BLaER1 treated with 17β-estradiol and CSF1 and Interleukin-3, amounts not matched to agents 10 nM and 100 nM (cell line): ENCODE results near the gene CDH24.
A peak's percentile ranks its signal among the peaks of the same experiment; 100 is the strongest.

Experiments
- H3K27ac ChIP-seq, 11 experiments: shearing (Covaris generic); formaldehyde crosslinking; 2 replicates each; pipeline ENCODE4 v1.8.1; 2022
- H3K27me3 ChIP-seq, 11 experiments: shearing (Covaris generic); formaldehyde crosslinking; 2 replicates each; pipeline ENCODE4 v1.8.1; 2022
- H3K36me3 ChIP-seq, 11 experiments: shearing (Covaris generic); formaldehyde crosslinking; 2 replicates each; pipeline ENCODE4 v1.8.1; 2022
- H3K4me1 ChIP-seq, 10 experiments: shearing (Covaris generic); formaldehyde crosslinking; 2 replicates each; pipeline ENCODE4 v1.8.1; 2022
- H3K4me2 ChIP-seq, 11 experiments: shearing (Covaris generic); formaldehyde crosslinking; 2 replicates each; pipeline ENCODE4 v1.8.1; 2022
- H3K4me3 ChIP-seq, 10 experiments: shearing (Covaris generic); formaldehyde crosslinking; 2 replicates each; pipeline ENCODE4 v1.8.1; 2022
- H3K9ac ChIP-seq, 11 experiments: shearing (Covaris generic); formaldehyde crosslinking; 2 replicates each; pipeline ENCODE4 v1.8.1; 2022
- H3K9me3 ChIP-seq, 11 experiments: shearing (Covaris generic); formaldehyde crosslinking; replicated peaks in 1 of 11; 2 replicates each; pipeline ENCODE4 v1.8.1; 2022
- H4K20me1 ChIP-seq, 11 experiments: shearing (Covaris generic); formaldehyde crosslinking; 2 replicates each; pipeline ENCODE4 v1.8.1; 2022
- Cebpa-rat ChIP-seq, 11 experiments: shearing (Covaris generic); IDR thresholded peaks; 2 replicates each; pipeline ENCODE4 v1.8.1; 2022

CDH24 gene

DNA sequence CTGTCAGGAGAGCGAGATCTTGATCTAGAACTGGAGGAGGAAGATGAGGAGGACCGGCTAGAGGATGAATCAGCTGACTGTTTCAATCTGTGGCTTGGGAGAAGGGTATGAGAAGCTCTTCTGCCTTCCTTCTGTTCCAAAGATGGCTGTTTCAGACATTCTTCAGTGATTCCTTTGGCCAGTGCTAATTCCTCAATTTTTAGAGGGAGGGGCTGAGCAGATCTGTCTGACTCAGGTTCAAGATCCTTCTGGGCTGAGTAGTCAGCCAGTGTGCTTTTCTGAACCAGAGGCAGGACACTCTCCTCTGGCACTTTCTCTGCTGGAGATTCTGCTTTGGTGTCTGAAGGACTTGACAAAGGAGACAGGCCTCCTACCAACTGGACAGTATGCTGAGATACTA lies 22.4 kb upstream of the CDH24 start:
- H3K4me3 ChIP-seq, result no peak overlapping the region; a peak in 1 of 20 replicates
- peaks cover 0 to 86% (median 39%) of the 10 kb centered on the region in 11 experiments; a peak in 14 of 22 replicates for H4K20me1 ChIP-seq
- H3K27ac ChIP-seq, result peak overlapping the region in 6 of 11 experiments; percentile 10 to 82 (median 58); a peak in 10 of 22 replicates
- no peaks in the 10 kb centered on the region for H3K9me3 ChIP-seq
- TF ChIP-seq Cebpa-rat (IDR thresholded peaks at IDR 0.05), result no peak
- H3K36me3 ChIP-seq, result peaks cover 99 to 100% (median 100%) of the 10 kb centered on the region in 11 experiments
- H3K4me2 ChIP-seq, result peak overlapping the region in 4 of 11 experiments; percentile 17 to 82 (median 60); a peak in 7 of 22 replicates
- H3K9ac ChIP-seq, result peak overlapping the region; percentile 6 to 73 (median 33); a peak in 14 of 22 replicates
- H3K4me1 ChIP-seq, result peaks cover 0 to 68% (median 18%) of the 10 kb centered on the region in 10 experiments; a peak in 17 of 20 replicates
- no peaks in the 10 kb centered on the region for H3K27me3 ChIP-seq

DNA sequence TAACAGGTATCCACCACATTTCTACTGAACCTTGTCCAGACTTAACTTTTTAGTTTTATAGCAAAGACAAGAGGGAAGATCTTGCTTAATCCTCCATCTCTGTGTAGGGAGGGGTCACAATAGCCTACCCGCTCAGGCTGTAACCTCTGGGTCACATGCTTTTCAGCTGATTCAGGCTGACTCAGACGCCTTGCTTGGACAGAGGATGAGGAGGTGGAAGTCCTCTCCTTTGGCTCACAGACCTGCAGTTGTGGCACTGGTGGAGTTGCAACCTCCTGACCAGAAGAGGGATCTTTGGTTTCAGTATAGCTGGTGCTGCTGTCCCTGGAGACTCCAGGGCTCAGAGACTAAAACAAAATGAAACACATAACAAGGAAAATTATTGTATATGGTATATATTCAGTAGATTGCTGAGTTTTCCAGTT lies 21.4 kb upstream of the CDH24 start:
- Histone ChIP-seq H3K27me3 (no peaks in the 10 kb centered on the region), H3K27ac (peak overlapping the region in 10 of 11 experiments; percentile 1 to 82 (median 45); a peak in 13 of 22 replicates), H3K9me3 (no peaks in the 10 kb centered on the region), H3K36me3 (peaks cover 99 to 100% (median 100%) of the 10 kb centered on the region in 11 experiments), H4K20me1 (peaks cover 0 to 77% (median 34%) of the 10 kb centered on the region in 11 experiments; a peak in 14 of 22 replicates), H3K9ac (peak overlapping the region in 10 of 11 experiments; percentile 11 to 73 (median 42); a peak in 13 of 22 replicates), H3K4me3 (no peak overlapping the region), H3K4me2 (peak overlapping the region in 4 of 11 experiments; percentile 17 to 82 (median 60); a peak in 8 of 22 replicates), H3K4me1 (peaks cover 0 to 61% (median 18%) of the 10 kb centered on the region in 10 experiments; a peak in 17 of 20 replicates)
- TF ChIP-seq Cebpa-rat (IDR thresholded peaks at IDR 0.05), result no peak

DNA sequence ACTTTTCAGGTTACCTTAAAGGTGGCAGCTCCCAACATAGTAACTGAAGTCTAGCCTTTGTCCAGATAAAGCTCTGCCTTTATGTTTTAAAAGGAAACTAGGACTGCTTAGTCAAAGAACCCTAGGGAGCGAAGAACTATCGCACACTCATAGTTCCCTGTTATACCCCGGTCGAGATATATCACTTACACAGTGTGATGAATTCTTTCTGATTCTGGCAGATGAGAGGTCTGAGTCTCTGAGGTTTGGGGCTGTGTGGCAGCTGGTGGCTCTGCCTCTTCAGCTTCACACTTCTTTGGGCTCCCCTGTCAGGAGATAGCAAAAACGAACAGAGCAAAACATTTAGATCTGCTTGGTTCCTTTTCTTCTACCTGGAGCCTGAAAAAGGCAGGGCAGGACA lies 20.6 kb upstream of the CDH24 start:
- Histone ChIP-seq H3K4me3 (no peak overlapping the region), H3K9ac (peak overlapping the region in 9 of 11 experiments; percentile 18 to 73 (median 44); a peak in 14 of 22 replicates), H3K9me3 (no peaks in the 10 kb centered on the region), H4K20me1 (peaks cover 0 to 70% (median 34%) of the 10 kb centered on the region in 11 experiments; a peak in 14 of 22 replicates), H3K27ac (peak overlapping the region in 10 of 11 experiments; percentile 1 to 82 (median 45); a peak in 14 of 22 replicates), H3K4me2 (peak overlapping the region in 3 of 11 experiments; percentile 57 to 82 (median 64); a peak in 6 of 22 replicates), H3K4me1 (peaks cover 0 to 66% (median 18%) of the 10 kb centered on the region in 10 experiments; a peak in 17 of 20 replicates), H3K27me3 (no peaks in the 10 kb centered on the region), H3K36me3 (peaks cover 99 to 100% (median 100%) of the 10 kb centered on the region in 11 experiments)
- TF ChIP-seq Cebpa-rat (IDR thresholded peaks at IDR 0.05), result no peak

DNA sequence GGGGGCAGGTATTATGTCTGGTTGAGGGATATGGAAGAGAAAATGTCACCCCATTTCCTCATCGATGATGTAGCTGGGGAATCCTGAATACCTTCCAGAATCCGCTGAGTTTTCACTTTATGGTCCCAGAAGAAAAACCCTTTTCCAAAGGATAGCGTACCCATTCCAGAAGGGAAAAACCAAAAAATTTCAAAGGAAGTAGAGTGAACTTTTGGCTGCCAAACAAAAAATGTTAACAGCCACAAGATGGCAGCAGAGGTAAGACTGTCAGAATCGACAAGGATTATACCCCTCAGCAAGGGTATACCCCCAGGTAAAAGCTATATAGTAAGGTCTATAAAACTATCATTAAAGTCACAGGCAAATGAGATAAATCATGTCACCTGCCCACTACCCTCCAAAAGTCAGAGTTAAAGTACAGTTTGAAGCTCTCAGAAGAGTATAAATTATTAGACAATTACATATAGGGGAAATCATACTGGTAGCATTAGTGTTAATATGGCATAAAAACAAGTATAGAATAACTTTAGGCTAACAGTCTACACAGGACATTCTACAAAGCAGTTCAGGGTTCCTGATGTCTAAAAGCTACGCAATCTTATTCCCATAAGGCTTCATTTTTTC lies 19.6 kb upstream of the CDH24 start:
- H3K27me3 ChIP-seq, result no peaks in the 10 kb centered on the region
- peak overlapping the region in 1 of 11 experiments; percentile 73; a peak in 1 of 22 replicates for H3K9ac ChIP-seq
- no peak overlapping the region for H3K4me3 ChIP-seq
- H3K27ac ChIP-seq, result peak overlapping the region in 2 of 11 experiments; percentile 74 to 75; a peak in 4 of 22 replicates
- peaks cover 95 to 100% (median 100%) of the 10 kb centered on the region in 11 experiments for H3K36me3 ChIP-seq
- peaks cover 6 to 71% (median 29%) of the 10 kb centered on the region in 10 experiments for H3K4me1 ChIP-seq
- peak overlapping the region in 3 of 11 experiments; percentile 57 to 82 (median 64); a peak in 3 of 22 replicates for H3K4me2 ChIP-seq
- no peak for TF ChIP-seq Cebpa-rat (IDR thresholded peaks at IDR 0.05)
- H4K20me1 ChIP-seq, result peaks cover 0 to 60% (median 33%) of the 10 kb centered on the region in 11 experiments; a peak in 15 of 22 replicates
- H3K9me3 ChIP-seq, result no peaks in the 10 kb centered on the region

DNA sequence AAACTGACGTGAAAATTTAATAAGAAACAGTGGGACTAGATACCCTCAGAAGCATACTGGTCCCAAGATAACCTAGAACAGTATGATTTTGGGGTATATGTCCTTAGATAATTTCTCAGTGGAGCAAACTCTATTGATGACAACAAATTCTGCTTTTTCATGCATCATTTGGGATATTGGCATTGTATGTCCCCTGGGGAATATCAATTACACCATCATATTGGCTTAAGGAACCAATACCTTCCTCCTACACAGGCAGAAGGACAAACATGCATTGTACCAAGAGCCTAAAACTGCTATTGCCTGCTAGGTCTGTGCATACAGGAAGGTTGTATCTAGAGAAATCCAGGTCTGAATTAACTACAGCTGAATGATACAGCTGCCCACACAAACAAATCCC lies 17.6 kb upstream of the CDH24 start:
- peaks cover 16 to 63% (median 39%) of the 10 kb centered on the region in 10 experiments for H3K4me1 ChIP-seq
- H4K20me1 ChIP-seq, result peaks cover 0 to 53% (median 29%) of the 10 kb centered on the region in 11 experiments; a peak in 17 of 22 replicates
- H3K4me3 ChIP-seq, result no peak overlapping the region
- TF ChIP-seq Cebpa-rat (IDR thresholded peaks at IDR 0.05), result no peak
- no peak overlapping the region for H3K27ac ChIP-seq
- no peak overlapping the region; a peak in 1 of 22 replicates for H3K9ac ChIP-seq
- H3K27me3 ChIP-seq, result no peaks in the 10 kb centered on the region
- no peaks in the 10 kb centered on the region for H3K9me3 ChIP-seq
- H3K4me2 ChIP-seq, result no peak overlapping the region
- peaks cover 75 to 83% (median 81%) of the 10 kb centered on the region in 11 experiments for H3K36me3 ChIP-seq

DNA sequence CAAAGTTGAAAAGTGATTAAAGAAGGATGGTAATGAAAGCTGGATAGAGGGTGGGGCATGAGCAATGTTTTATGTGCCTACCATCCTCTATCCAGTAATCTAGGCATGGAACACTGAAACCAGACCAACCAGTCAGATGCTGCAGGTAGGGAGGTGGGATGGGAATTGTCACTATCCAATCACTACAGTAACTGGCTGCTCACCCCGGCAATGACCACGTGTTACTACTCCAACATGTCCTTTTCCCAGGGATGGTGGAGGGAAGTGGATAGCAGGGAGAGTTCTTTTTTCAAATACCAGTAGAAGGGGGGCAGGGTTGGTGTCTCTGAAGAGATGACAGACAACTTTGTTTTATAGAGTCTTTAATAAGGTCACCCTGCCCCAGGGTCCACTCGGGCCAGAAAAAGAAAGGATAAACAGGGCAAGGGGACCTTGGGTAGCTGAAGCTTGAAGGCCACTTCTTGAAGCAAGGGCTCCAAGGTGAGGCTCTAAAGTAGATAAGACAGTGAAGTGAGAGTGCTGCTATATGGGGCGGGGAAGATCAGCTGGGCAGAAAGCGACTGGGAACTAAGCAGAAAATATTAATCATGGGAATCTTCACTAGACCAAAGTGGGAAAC lies 14.7 kb upstream of the CDH24 start:
- Histone ChIP-seq H3K9me3 (no peaks in the 10 kb centered on the region), H3K9ac (peak overlapping the region; percentile 87 to 96 (median 92)), H3K36me3 (peaks cover 64 to 80% (median 73%) of the 10 kb centered on the region in 11 experiments), H3K4me2 (peak overlapping the region; percentile 89 to 98 (median 95)), H4K20me1 (peaks cover 24 to 53% (median 33%) of the 10 kb centered on the region in 11 experiments), H3K27me3 (no peaks in the 10 kb centered on the region), H3K27ac (peak overlapping the region; percentile 21 to 96 (median 91); a peak in 19 of 22 replicates), H3K4me1 (peaks cover 33 to 58% (median 43%) of the 10 kb centered on the region in 10 experiments), H3K4me3 (peak overlapping the region; percentile 75 to 96 (median 84))
- TF ChIP-seq Cebpa-rat (IDR thresholded peaks at IDR 0.05), result no peak

DNA sequence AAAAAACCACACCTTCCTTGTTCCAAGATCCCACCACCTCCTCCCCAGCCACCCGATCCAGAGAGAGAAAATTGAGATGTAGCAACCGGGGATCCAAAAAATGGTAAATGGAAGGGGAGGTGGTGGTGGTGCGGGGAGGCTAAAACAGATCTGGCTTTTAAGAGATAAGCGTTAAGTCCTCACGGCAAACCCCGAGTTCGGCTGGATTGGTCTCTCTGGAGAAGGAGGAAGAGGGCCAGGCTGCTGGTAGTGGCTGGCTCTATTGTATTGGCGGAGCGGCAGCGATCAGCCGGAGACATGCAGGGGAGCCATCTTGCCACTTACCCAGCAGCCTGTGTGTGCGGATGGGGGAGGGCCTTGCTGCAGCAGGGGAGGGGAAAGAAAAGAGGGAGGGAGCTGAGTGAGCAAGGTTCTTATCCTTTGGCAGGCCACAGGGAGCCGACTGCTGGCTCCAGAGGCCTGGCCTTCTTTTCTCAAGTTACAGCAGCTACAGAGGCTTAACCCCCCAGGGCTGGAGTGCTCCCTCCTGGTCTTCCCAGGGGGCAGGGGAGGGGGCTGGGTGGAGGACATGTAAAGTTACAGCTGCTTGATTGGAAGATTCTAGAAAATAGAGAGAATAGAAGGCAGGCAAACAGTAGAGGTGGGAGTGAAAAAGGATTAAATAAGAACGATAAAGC lies 14.1 kb upstream of the CDH24 start:
- TF ChIP-seq Cebpa-rat (IDR thresholded peaks at IDR 0.05), result no peak
- Histone ChIP-seq H3K27me3 (no peaks in the 10 kb centered on the region), H3K4me2 (peak overlapping the region; percentile 89 to 98 (median 95)), H3K27ac (peak overlapping the region; percentile 78 to 96 (median 91)), H3K9ac (peak overlapping the region; percentile 87 to 96 (median 92)), H3K9me3 (no peaks in the 10 kb centered on the region), H3K4me3 (peak overlapping the region; percentile 75 to 96 (median 84)), H3K4me1 (peaks cover 33 to 57% (median 46%) of the 10 kb centered on the region in 10 experiments), H4K20me1 (peaks cover 28 to 53% (median 40%) of the 10 kb centered on the region in 11 experiments), H3K36me3 (peaks cover 64 to 80% (median 73%) of the 10 kb centered on the region in 11 experiments)
